Measurements from ENCODE around the gene PRR13.
"Not testable (repeated sequence)": the region's sequence is repeated elsewhere in the genome, so short reads cannot be mapped to it uniquely, and the experiment has no call there.

The PRR13 gene, protein sequence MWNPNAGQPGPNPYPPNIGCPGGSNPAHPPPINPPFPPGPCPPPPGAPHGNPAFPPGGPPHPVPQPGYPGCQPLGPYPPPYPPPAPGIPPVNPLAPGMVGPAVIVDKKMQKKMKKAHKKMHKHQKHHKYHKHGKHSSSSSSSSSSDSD

GRCh38 chr12:53441040-53441833 is at the start of gene PRR13:
Gene PRR13, plus strand, starts transcription at chr12:53441734. Its CDS starts 981 bp downstream, at chr12:53442715.
- in situ Hi-C loops (cut with MboI; ENCODE audit: low sequenced_read_pairs): loop anchor here (25.0 kb wide), 1 partner anchor 104 kb away; the partner anchor contains the start of gene SP7

DNA sequence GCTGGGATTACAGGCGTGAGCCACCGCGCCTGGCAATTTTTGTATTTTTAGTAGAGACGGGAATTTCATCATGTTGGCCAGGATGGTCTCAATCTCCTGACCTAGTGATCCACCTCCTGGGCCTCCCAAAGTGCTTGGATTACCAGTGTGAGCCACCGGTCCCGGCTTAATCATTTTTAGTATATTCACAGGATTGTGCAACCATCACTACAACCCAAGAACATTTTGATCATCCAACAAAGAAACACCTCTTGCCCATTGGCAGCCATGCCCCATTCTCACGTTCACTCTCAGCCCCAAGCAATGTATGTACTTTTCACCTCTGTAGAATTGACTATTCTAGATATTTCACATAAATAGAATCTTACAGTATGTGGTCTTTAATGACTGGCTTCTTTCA is 41.6 kb upstream of the PRR13 start:
- in situ Hi-C loops (cut with MboI; ENCODE audit: low sequenced_read_pairs): no loop called here

DNA sequence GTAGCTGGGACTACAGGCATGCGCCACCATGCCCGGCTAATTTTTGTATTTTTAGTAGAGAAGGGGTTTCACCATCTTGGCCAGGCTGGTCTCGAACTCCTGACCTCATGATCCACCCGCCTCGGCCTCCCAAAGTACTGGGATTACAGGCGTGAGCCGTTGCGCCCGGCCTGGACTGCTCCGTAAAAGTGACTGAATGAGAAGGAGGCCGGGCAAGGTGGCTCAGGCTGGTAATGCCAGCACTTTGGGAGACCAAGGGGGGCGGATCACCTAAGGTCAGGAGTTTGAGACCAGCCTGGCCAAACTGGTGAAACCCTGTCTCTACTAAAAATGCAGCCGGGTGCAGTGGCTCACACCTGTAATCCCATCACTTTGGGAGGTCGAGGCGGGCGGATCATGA is 39.2 kb upstream of the PRR13 start:
- in situ Hi-C loops (cut with MboI; ENCODE audit: low sequenced_read_pairs): not testable (repeated sequence)

DNA sequence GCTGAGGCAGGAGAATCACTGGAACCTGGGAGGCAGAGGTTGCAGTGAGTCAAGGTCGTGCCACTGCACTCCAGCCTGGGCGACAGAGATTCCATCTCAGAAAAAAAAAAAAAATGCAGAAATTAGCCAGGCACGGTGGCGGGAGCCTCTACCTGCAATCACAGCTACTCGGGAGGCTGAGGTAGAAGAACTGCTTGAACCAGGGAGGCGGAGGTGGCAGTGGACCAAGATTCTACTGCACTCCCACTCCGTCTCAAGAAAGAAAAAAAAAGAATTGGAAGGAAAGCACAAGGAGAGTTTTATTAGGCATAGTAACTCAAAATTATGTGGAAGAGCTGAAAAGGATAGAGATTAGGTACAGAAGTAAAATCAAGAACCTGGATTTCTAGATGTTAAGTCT is 38.7 kb upstream of the PRR13 start:
- in situ Hi-C loops (cut with MboI; ENCODE audit: low sequenced_read_pairs): no loop called here

- in situ Hi-C loops (cut with MboI; ENCODE audit: low sequenced_read_pairs): no loop called here
Observed at GRCh38 chr12:53410951-53411350, 30.6 kb upstream of the PRR13 start.

DNA sequence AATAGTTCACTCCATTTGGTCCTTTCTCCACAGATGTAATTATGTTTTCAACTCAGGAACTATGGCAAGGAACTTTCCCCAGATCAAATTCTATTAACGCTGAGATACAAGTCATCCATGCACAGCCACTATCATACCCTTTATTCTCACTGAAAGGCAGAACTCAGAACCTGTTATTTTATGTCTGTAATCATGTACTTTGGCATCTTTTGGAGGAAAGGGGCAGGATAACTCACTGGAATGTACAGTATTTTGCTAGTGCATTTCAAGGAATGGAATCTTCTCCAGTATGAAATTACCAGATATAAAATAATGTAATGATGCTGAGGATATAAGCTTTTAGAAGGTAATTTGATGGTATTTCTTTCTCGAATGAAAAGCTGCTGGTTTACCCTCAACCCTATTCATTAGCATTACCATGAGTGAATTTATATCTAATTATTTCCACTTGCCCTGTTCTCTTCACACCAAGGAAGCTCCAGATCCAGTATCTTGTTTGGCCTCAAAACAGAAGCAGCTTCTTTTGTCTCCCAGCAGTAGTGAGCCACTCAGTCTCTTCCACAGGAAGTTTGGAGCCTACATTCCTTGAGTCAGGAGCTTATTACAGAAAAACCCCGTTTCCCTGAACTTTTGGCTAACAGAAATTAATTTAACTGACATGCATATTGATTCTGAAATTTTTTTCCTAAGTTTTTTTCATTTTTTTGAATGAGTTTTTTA is 27.9 kb upstream of the PRR13 start:
- in situ Hi-C loops (cut with MboI; ENCODE audit: low sequenced_read_pairs): no loop called here

DNA sequence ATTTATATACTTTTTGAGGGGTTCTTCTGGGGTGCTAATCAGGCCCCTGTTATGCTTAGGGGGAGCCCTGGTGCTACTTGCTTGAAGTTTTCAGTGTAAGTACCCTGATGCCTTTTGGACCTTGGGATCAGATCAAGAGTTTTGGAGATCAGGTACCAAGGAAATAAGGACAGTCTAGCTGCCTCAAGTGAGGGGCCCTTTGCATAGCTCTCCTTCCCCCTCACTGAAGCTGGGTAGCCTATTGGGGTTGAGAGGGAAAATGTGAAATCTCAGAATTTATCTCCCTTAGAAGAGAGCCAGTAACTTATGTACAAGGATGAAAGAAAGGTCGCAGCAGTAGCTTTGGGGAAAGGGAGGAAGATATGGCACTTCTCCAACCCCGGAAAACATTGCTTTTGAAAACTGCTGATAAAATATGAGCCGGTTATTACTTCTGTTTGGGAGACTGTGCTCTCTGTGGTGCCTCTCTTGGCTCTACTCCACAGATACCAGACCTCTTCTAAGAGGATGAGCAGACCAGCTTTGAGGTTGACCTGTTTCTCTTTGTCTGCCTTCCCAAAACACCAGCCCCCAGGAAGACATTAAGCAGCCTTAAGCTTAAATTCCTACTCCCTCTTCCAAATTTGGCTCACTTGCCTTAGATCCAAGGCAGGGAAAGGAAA is 26.6 kb upstream of the PRR13 start:
- in situ Hi-C loops (cut with MboI; ENCODE audit: low sequenced_read_pairs): no loop called here

DNA sequence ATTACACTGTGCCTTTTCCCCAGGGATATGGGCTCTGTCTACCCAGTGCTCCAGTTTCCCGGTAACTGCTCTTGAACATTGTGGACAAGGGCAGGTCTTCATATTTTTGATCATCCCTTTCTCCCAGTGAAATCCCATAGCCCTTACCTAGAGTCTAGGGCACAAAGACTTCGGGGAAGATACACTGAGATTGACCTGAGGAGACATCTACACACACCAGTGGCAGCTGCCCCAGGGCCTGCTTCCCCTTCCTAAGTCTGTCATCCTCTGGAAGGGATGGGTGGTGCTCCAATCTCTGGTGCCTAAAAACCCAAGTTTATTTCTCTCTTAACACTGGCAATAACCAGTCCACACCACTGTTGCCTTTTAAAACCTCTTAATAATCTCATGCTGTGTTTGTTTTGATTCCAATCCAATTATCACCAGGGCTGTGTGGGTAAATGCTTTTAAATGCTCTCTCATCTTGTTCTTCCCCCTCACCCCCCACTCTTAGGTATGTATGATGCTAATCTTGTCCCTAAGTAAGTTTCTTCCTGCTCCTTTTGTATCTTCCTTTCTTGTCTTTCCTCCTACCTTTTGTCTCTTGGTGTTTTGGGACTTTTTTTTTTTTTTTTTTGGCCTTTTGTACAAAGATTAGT is 25.7 kb upstream of the PRR13 start:
- in situ Hi-C loops (cut with MboI; ENCODE audit: low sequenced_read_pairs): not testable (repeated sequence)

DNA sequence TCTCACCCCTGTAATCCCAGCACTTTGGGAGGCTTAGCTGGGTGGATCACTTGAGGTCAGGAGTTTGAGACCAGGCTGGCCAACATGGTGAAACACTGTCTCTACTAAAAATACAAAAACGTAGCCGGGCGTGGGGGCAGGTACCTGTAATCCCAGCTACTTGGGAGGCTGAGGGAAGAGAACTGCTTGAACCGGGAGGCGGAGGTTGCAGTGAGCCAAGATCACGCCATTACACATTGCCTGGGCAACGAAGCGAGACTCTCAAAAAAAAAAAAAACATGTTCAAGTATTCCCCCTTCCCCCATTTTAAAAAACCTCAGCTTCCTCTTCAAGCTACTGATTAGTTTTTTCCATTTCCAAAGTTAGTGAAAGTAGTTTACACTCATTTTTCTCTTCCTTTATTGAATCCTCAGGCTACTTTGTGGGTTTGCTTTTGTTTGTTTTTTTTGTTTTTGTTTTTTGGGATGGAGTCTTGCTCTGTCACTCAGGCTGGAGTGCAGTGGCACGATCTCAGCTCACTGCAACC is 24.2 kb upstream of the PRR13 start:
- in situ Hi-C loops (cut with MboI; ENCODE audit: low sequenced_read_pairs): not testable (repeated sequence)

DNA sequence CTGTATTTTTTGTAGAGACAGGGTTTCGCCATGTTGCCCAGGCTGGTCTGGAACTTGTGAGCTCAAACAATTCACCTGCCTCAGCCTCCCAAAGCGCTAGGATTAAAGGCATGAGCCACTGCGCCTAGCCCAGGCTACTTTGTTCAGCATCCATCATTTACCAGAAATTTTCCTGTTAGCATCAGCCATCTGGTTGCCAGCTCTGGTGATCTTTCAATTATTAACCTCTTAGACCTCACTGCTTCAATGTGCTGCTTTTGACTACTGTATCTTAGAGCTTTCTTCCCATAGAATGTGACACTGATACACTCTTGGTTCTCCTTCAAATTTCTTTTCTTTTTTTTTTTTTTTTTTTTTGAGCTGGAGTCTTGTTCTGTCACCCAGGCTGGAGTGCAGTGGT is 23.3 kb upstream of the PRR13 start:
- in situ Hi-C loops (cut with MboI; ENCODE audit: low sequenced_read_pairs): no loop called here

- in situ Hi-C loops (cut with MboI; ENCODE audit: low sequenced_read_pairs): no loop called here
Observed at GRCh38 chr12:53419756-53420155, 21.8 kb upstream of the PRR13 start.

DNA sequence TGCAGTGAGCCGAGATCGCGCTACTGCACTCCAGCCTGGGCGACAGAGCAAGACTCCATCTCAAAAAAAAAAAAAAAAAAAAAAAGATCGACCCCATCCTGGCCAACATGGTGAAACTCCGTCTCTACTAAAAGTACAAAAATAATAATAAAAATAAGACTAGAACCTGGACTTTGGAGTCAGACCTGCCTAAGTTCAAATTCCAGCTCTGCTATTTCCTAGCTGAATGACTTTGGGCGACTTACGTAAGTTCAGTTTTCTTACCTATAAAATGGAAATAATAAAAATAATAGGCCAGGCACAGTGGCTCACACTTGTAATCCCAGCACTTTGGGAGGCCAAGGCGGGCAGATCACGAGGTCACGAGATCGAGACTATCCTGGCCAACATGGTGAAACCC is 19.3 kb upstream of the PRR13 start:
- in situ Hi-C loops (cut with MboI; ENCODE audit: low sequenced_read_pairs): not testable (repeated sequence)

DNA sequence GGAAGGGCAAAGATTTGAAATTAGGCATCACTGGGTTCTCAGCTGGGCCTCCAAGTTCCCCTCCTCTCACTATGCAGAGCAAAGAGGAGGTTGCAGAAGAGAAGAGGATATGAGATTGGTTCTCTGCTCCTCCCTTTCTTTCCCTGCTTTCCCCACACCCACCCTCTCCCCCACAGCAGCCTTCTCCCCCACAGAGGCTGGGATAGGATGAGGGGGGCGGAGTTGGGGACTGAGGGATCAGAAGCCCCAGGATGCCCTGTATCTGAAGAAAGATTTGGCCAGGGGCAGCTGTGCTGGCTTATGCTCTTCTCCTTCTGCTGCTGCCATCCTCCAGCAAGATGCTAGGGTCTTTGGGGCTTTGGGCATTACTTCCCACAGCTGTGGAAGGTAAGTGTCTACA is 17.9 kb upstream of the PRR13 start, which contains the start of gene AMHR2:
Gene AMHR2 (plus strand): TSS at position 259 of the 400 bp plus-strand sequence. CDS start 80 bp downstream, at position 339.
- in situ Hi-C loops (cut with MboI; ENCODE audit: low sequenced_read_pairs): no loop called here

- in situ Hi-C loops (cut with MboI; ENCODE audit: low sequenced_read_pairs): loop anchor here (25.0 kb wide), 1 partner anchor 88 kb away; the partner anchor contains the start of gene SP7
Observed at GRCh38 chr12:53424626-53425514, 16.7 kb upstream of the PRR13 start.

- in situ Hi-C loops (cut with MboI; ENCODE audit: low sequenced_read_pairs): loop anchor here (25.0 kb wide), 1 partner anchor 88 kb away; the partner anchor contains the start of gene SP7
Observed at GRCh38 chr12:53425515-53426150, 15.9 kb upstream of the PRR13 start.

DNA sequence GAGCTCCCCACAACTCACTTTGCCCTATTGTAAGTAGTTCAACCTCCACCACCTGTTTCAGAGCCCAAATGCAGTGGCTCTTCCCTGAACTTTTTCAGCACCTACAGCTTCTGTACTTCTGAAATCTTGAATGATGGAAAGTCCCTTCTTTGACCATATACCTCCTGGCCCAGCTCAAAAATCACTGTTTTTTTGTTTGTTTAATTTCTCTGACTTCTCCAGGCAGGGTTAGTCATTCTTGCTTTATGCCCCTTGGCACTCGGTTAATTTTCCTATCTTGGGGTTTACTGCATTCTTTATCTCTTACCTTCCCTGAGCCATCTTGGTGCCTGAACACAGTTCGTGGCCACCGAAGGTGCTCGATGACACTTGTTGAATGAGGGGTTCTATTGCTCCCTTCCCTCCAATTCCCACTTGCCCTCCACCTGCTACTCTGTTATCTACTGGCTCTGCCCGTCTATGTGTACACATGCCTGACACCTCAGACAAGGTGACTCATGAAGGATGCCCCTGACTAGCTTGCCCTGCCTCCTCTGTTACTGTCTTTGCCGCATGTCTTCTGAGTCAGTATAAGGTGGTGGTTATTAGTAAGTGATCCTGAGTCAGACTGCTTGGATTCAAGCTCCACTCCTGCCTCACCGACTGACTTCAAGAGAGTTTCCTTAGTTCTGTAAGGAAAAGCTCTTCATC is 13.5 kb upstream of the PRR13 start:
- in situ Hi-C loops (cut with MboI; ENCODE audit: low sequenced_read_pairs): loop anchor here (25.0 kb wide), 1 partner anchor 91 kb away; the partner anchor contains the start of gene SP7

DNA sequence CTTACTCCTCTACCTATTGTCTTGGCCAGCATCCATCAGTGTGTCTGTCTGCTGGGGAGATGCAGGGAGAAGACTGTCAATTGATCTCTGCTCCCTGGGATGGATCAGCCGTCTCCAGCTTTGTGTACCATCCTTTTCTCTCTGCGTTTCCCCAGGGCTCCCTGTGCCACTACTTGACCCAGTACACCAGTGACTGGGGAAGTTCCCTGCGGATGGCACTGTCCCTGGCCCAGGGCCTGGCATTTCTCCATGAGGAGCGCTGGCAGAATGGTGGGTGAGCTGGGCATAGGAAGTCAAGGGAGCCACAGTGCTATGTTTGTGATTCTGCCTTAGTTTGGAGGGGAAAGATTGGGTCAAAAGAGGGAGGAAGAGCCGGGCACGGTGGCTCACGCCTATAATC is 12.8 kb upstream of the PRR13 start:
- in situ Hi-C loops (cut with MboI; ENCODE audit: low sequenced_read_pairs): loop anchor here (25.0 kb wide), 1 partner anchor 91 kb away; the partner anchor contains the start of gene SP7

DNA sequence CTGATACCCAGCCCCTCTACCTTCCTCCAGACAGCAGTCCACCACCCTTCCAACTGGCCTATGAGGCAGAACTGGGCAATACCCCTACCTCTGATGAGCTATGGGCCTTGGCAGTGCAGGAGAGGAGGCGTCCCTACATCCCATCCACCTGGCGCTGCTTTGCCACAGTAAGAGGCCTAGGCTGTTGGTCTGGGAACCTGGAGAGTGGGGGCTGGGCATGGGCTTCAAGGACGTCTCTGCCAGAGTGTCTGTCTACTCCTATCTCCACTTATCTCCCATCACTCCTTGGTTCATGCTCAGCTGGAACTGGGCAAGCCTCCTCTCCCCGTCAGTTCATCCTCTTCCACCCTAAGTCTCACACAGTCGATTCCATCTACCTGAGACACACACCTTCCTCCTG is 11.4 kb upstream of the PRR13 start:
- in situ Hi-C loops (cut with MboI; ENCODE audit: low sequenced_read_pairs): loop anchor here (25.0 kb wide), 1 partner anchor 93 kb away; the partner anchor contains the start of gene SP7

Measured in hTERT RPE-1 (cell line).